Activated B cell treated with CpG ODN at 0.5 μM for 24 hours (primary cell): ENCODE data around the gene ITSN1. TPM values are rescaled to one million over a fixed set of nuclear protein-coding genes. Genes with fewer than 3 reads are reported as not detected.

Source experiments
- ATAC-seq: fragments of 200-7000 bp; cut with Tn5 transposase; one replicate; pipeline ENCODE4 v1.10.0; 2021; ENCODE audit warnings: low read depth, mild to moderate bottlenecking, moderate library complexity
- CTCF ChIA-PET: fragments of 350-600 bp; sonication (Branson Sonifier 250); formaldehyde crosslinking; loops from one replicate; lab custom pipeline; 2021; ENCODE audit warnings: antibody characterized with exemption; lab: Charles Lee
- POLR2A ChIA-PET: fragments of 350-600 bp; sonication (Branson Sonifier 250); formaldehyde crosslinking; loops from one replicate; lab custom pipeline; 2021; ENCODE audit warnings: antibody characterized with exemption; lab: Charles Lee
- DNase-seq: peaks from one replicate; pipeline ENCODE4 v3.0.0; 2022
- H3K27ac Mint-ChIP-seq: one replicate; pipeline ENCODE4 v1.8.0; 2020; ENCODE audit warnings: mixed read lengths
- H3K27me3 Mint-ChIP-seq: one replicate; pipeline ENCODE4 v1.8.0; 2021; ENCODE audit warnings: mixed read lengths
- H3K36me3 Mint-ChIP-seq: one replicate; pipeline ENCODE4 v1.8.0; 2021; ENCODE audit warnings: low read depth, mixed read lengths
- H3K4me1 Mint-ChIP-seq: one replicate; pipeline ENCODE4 v1.8.0; 2021; ENCODE audit warnings: mixed read lengths
- H3K4me3 Mint-ChIP-seq: one replicate; pipeline ENCODE4 v1.8.0; 2020; ENCODE audit warnings: mild to moderate bottlenecking, mixed read lengths
- H3K9me3 Mint-ChIP-seq: one replicate; pipeline ENCODE4 v1.8.0; 2020; ENCODE audit warnings: mixed read lengths
- CTCF ChIP-seq: fragments of 200-600 bp; IDR thresholded peaks from one replicate; pipeline ENCODE4 v1.8.0; 2022; ENCODE audit warnings: antibody characterized with exemption, mild to moderate bottlenecking
- intact Hi-C: fragments of 100-400 bp; cut with micrococcal nuclease; formaldehyde crosslinking; loops from one replicate; pipeline ENCODE4 v1.15.1; 2024
- total RNA-seq: library from RNA; stranded (reverse); gene quantifications from 2 replicates; pipeline ENCODE4 v1.2.3, GENCODE V29; 2022

ITSN1 gene
- total RNA-seq, 1 donor from 2014 or later, result 2.9 TPM

GRCh38 chr21:33931799-33932390 lies 289.6 kb downstream of the ITSN1 start:
- ChIA-PET CTCF (interaction anchor here (3.6 kb wide), 1 partner anchor 8 kb away, joined by 15 read pairs; no protein-coding TSS in a partner anchor), POLR2A (interaction anchor here (0.6 to 2.6 kb wide), 4 partner anchors 16 to 986 kb away, joined by 3 to 20 read pairs (median 4); no protein-coding TSS in a partner anchor)
- Mint-ChIP-seq H3K36me3 (no peaks in the 10 kb centered on the region), H3K27ac (peak overlapping the region; percentile 92), H3K27me3 (no peaks in the 10 kb centered on the region), H3K4me3 (peak overlapping the region; percentile 89), H3K4me1 (peaks cover 13% of the 10 kb centered on the region), H3K9me3 (no peaks in the 10 kb centered on the region)
- TF ChIP-seq CTCF, result no peak
- ATAC-seq (peak; percentile 52), DNase-seq (no peak)
- intact Hi-C loops, result loop anchor here (2.0 kb wide), 1 partner anchor 15 kb away; no protein-coding TSS in a partner anchor

GRCh38 chr21:33932731-33933130 lies 290.4 kb downstream of the ITSN1 start:
- no peaks in the 10 kb centered on the region for H3K9me3 Mint-ChIP-seq
- peaks cover 13% of the 10 kb centered on the region for H3K4me1 Mint-ChIP-seq
- ATAC-seq (no peak), DNase-seq (no peak)
- POLR2A ChIA-PET, result interaction anchor here (0.6 to 2.6 kb wide), 3 partner anchors 16 to 985 kb away, joined by 3 to 20 read pairs (median 4); no protein-coding TSS in a partner anchor
- H3K27me3 Mint-ChIP-seq, result no peaks in the 10 kb centered on the region
- intact Hi-C loops, result loop anchor here (2.0 kb wide), 1 partner anchor 14 kb away; no protein-coding TSS in a partner anchor
- CTCF ChIA-PET, result interaction anchor here (3.6 kb wide), 1 partner anchor 9 kb away, joined by 15 read pairs; no protein-coding TSS in a partner anchor
- H3K4me3 Mint-ChIP-seq, result peak overlapping the region; percentile 89
- no peak for TF ChIP-seq CTCF
- H3K27ac Mint-ChIP-seq, result no peak overlapping the region
- no peaks in the 10 kb centered on the region for H3K36me3 Mint-ChIP-seq

GRCh38 chr21:33936301-33937038 lies 294.2 kb downstream of the ITSN1 start:
- no peak overlapping the region for H3K27ac Mint-ChIP-seq
- H3K4me1 Mint-ChIP-seq, result peaks cover 18% of the 10 kb centered on the region
- H3K27me3 Mint-ChIP-seq, result no peaks in the 10 kb centered on the region
- H3K4me3 Mint-ChIP-seq, result no peak overlapping the region
- DNase-seq, result no peak
- no peaks in the 10 kb centered on the region for H3K36me3 Mint-ChIP-seq
- TF ChIP-seq CTCF, result no peak
- intact Hi-C loops, result no loop called here
- ChIA-PET POLR2A (interaction anchor here (2.7 kb wide), 1 partner anchor 11 kb away, joined by 18 read pairs; no protein-coding TSS in a partner anchor), CTCF (interaction anchor here (1.7 kb wide), 1 partner anchor 13 kb away, joined by 8 read pairs; no protein-coding TSS in a partner anchor)
- no peaks in the 10 kb centered on the region for H3K9me3 Mint-ChIP-seq
- ATAC-seq, result no peak

GRCh38 chr21:33937146-33937545 lies 294.8 kb downstream of the ITSN1 start:
- DNase-seq (no peak), ATAC-seq (no peak)
- ChIA-PET CTCF (interaction anchor here (1.7 kb wide), 1 partner anchor 13 kb away, joined by 8 read pairs; no protein-coding TSS in a partner anchor), POLR2A (interaction anchor here (2.7 kb wide), 1 partner anchor 11 kb away, joined by 18 read pairs; no protein-coding TSS in a partner anchor)
- Mint-ChIP-seq H3K9me3 (no peaks in the 10 kb centered on the region), H3K36me3 (no peaks in the 10 kb centered on the region), H3K27me3 (no peaks in the 10 kb centered on the region), H3K27ac (no peak overlapping the region), H3K4me3 (no peak overlapping the region), H3K4me1 (peaks cover 12% of the 10 kb centered on the region)
- intact Hi-C loops, result no loop called here
- TF ChIP-seq CTCF, result no peak
